22Rv1 (cell line): Measurements from ENCODE around the gene MMP24.
"Not testable (repeated sequence)": the region's sequence is repeated elsewhere in the genome, so short reads cannot be mapped to it uniquely, and the experiment has no call there.

Experiments used
- H3K27ac ChIP-seq: fragments of 450-650 bp; 2 replicates; pipeline ENCODE4 v1.5.1; 2017
- CTCF ChIP-seq: fragments of 450-650 bp; IDR thresholded peaks from 2 replicates; pipeline ENCODE4 v1.5.1; 2017; ENCODE audit warnings: mild to moderate bottlenecking
- ZFX ChIP-seq: fragments of 450-650 bp; IDR thresholded peaks from 2 replicates; pipeline ENCODE4 v1.6.1; 2017; ENCODE audit warnings: antibody characterized with exemption, borderline replicate concordance

MMP24 gene

DNA sequence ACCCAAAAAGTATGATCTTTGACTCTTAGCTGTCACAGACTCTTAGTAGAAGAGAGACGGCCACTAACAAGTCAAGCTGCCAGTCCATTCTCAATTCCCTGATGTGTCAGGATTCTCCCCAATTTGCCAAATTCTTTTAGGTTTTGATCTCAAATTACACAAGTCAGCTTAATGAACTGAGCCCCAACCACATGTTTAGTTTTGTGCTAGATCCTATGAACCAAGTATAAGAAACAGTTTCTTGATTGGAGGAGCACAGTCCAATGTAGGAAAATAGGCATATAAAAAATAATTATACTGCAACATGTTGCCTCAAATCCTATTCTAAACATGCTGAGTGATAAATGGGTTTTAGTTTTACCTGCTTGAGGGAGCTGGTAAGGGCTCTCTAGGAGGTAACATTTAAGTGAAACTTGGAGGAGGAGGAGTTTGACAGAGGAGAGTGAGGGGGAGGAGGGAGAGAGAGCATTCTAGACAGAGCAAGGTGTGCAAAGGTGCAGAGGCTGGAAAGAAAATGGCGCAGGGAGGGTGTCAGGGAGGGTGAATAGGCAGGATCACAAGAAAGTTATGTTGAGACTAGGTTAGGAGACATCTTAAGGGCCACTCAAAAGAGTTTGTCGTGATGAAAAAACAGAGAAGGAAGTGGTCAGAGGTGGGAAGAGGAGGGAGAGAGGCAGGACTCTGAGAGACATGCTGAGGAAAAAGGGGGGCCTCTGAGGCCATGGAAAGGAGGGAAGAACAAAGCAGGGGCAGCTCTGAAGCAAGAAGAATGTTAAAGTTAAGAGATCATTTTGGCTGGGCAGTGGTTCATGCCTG is 88.5 kb downstream of the MMP24 start:
- H3K27ac ChIP-seq, result no peak overlapping the region

GRCh38 chr20:35315632-35316020 is 89.1 kb downstream of the MMP24 start:
- H3K27ac ChIP-seq, result not testable (repeated sequence)

More for the DNA sequence above, 88.5 kb downstream of the MMP24 start:
- TF ChIP-seq ZFX, result no peak
- TF ChIP-seq CTCF, result no peak

DNA sequence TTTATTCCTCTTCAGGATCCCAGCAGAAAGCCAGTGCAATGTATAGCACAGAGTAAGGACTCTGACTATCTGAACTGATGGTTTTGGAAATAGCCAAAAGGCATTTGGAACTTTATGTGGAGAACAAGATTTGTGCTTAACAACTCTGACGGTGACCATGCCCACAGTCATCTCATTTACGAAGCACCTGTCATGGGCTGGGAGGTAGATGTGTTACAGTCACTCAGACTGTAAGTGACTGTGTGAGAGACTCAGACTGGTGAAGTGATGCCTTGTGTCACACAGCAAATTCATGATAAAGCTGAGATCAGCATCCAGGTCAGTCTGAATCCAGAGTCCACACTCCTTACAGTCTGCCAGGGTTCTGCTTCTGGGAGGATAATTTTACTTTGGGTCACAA is 89.6 kb downstream of the MMP24 start:
- H3K27ac ChIP-seq, result no peak overlapping the region
- no peak for TF ChIP-seq CTCF
- no peak for TF ChIP-seq ZFX

DNA sequence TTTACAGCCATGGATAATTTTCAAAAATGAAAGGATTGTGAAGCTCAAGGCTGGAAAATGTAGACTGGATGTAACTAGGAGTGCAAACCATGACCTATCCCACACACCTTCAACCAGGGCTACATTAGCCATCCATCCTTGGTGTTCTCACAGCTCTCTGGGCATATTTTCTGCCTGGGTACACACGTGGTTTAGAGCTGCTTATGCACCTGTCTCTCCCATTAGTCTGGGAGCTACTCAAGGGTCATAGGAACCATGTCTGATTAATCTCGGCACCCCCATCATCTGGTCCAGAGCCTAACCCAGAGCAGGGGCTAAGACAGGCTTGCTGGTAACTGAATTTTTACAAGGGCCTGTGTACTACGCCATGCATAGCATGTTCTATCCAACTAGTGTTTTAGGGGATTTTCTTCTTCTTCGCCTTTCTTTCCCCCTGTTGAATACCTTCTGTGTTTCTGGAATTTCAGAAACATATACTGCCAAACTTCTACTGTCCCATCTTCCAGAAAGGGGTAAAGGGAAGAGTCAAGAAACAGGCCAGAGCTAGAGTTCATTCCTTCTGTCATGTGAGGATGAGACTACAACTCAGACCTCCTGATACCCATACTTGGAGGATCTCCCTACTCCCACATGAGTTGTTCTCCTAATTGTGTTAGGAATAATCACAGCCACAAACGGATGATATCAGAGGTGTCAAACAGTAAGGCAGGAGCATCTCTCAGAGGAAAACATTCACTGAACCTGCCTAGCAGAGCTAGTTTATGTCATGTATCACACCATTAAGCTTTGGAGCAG is 91.1 kb downstream of the MMP24 start:
- peak overlapping the region; percentile 74 for H3K27ac ChIP-seq
- TF ChIP-seq ZFX, result no peak
- TF ChIP-seq CTCF, result no peak

DNA sequence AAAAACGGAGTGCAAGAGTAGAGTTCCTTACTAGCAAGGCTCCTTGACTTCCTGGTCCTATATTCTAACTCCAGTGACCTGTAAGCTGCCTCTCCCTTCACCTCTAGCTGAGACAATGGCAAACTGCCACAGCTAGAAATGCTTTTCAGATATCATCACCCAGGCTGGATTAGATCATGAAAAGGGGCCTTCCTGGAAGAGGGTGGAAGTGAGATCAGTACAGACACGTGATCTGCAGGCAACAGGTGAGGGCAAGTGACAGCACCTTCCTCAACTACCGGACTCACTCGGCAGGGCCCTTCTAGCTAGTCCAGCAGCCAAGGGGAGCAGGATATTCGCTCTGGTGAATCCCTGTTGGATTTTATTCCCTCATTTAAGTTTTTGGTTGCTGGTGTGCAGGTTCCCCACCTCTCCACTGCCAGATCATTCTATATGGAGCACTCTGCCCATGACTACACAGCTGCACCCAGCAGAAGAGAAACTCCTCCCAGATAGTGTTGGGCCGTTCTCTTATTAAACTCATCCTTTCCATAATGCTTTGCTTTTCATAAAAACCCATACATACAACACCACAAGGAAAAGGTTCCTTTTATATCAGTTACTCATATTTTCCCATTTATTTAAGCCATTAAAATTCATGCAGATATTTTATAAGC is 92.1 kb downstream of the MMP24 start:
- peak overlapping the region; percentile 74 for H3K27ac ChIP-seq
- no peak for TF ChIP-seq ZFX
- no peak for TF ChIP-seq CTCF

- TF ChIP-seq CTCF (no peak), ZFX (no peak)
- H3K27ac ChIP-seq, result peak overlapping the region; percentile 74
Measured at GRCh38 chr20:35319192-35319870, 92.8 kb downstream of the MMP24 start.

DNA sequence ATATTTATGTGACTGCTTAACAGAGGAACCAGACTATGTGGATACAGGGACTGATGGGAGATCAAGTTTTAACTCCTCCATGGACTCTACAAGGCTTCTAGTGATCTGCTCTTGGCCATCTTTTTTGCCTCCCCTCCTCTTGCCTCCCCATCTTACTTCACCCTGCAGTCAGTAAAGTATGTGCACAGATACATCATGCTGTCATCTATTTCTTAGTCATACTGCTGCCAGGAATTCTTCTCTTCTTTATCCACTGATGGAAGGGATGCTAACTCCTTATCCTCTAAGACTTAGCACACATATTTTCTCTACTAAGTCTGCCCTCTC is 93.3 kb downstream of the MMP24 start:
- TF ChIP-seq ZFX (no peak), CTCF (no peak)
- H3K27ac ChIP-seq, result peak overlapping the region; percentile 74
